ENCODE measurements around the gene SLC8A1. TPM values are rescaled to one million over a fixed set of nuclear protein-coding genes. Genes with fewer than 3 reads are reported as not detected.

The SLC8A1 gene
- total RNA-seq, 1 experiment from 2014 or later = 1.7 TPM

DNA sequence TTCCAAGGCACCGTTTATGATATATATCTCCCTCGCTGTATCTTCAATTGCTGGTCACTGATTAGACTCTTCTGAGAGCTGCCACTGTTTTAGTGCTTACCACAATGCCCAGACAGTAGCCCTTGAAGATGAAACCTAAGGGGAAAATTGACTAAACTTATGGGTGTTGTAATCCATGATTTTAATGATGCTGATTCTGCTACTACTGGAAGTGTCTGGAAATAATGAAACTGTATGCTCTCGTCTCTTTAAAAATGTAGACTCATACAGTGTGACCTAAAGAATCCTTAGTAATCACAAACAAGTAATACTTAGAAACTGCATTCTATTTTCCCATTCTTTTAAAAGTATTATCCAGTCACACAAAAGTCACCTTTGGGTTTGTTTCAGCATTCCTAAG, 5.5 kb upstream of the SLC8A1 start:
- H3K27me3 Mint-ChIP-seq (ENCODE audit: low read depth) = peaks cover 19% of the 10 kb centered on the region
- Histone ChIP-seq H2BK12ac (ENCODE audit: insufficient read length, low read depth, low read length) (no peak overlapping the region), H3K4me2 (ENCODE audit: insufficient read depth, insufficient read length, low read length) (no peak overlapping the region), H3K27me3 (ENCODE audit: insufficient read depth, low read length) (peaks cover 5% of the 10 kb centered on the region; the same call in 1 of the 2 replicates), H3K23me2 (ENCODE audit: insufficient read length, low read depth, low read length, poor library complexity, severe bottlenecking) (no peaks in the 10 kb centered on the region), H2AFZ (ENCODE audit: low read length) (no peak overlapping the region), H4K20me1 (ENCODE audit: control insufficient read depth, insufficient read depth, insufficient read length) (no peaks in the 10 kb centered on the region), H3T11ph (ENCODE audit: low read length) (no peak overlapping the region), H3K27ac (ENCODE audit: insufficient read length, low read depth, low read length) (no peak overlapping the region), H2BK20ac (ENCODE audit: low read depth, low read length, poor library complexity, severe bottlenecking) (no peak overlapping the region), H3K9me3 (ENCODE audit: control insufficient read depth, low read depth, low read length) (no peaks in the 10 kb centered on the region), H3K79me1 (ENCODE audit: insufficient read depth, low read depth, low read length, poor library complexity, severe bottlenecking) (no peaks in the 10 kb centered on the region), H3K23ac (ENCODE audit: insufficient read length, low read depth, low read length) (no peak overlapping the region), H2BK120ac (ENCODE audit: low read depth, low read length, poor library complexity, severe bottlenecking) (no peak overlapping the region), H4K5ac (ENCODE audit: insufficient read length, low read depth, low read length) (no peak overlapping the region), H3K14ac (ENCODE audit: insufficient read depth, low read length) (no peak overlapping the region), H3K9ac (ENCODE audit: extremely low read depth, insufficient read length, low read length) (no peak overlapping the region), H3K56ac (ENCODE audit: insufficient read length, low read depth, low read length) (no peak overlapping the region), H3K18ac (ENCODE audit: insufficient read length, low read depth, low read length) (no peak overlapping the region), H2BK5ac (ENCODE audit: insufficient read length, low read length) (no peak overlapping the region), H3K4ac (ENCODE audit: low read depth, low read length) (no peak overlapping the region), H2BK15ac (ENCODE audit: low read depth, low read length) (no peak overlapping the region), H2AK5ac (ENCODE audit: insufficient read length, low read length) (no peak overlapping the region), H3K79me2 (ENCODE audit: insufficient read depth, low read length) (no peaks in the 10 kb centered on the region; the same call in 1 of the 2 replicates), H3K4me1 (ENCODE audit: insufficient read depth, low read length) (peaks cover 4% of the 10 kb centered on the region), H4K91ac (ENCODE audit: insufficient read length, low read depth, low read length) (no peak overlapping the region), H4K8ac (replicated peaks; ENCODE audit: insufficient read length, low read depth, low read length) (no peak overlapping the region)
- H3K4me3 Mint-ChIP-seq = no peak overlapping the region
- no peak for DNase-seq
- no CpG with 5 or more reads among the region's 3 CpGs for WGBS (ENCODE audit: extremely low coverage, insufficient read length, low lambda C conversion rate)
- TF ChIP-seq, protein P1, sequence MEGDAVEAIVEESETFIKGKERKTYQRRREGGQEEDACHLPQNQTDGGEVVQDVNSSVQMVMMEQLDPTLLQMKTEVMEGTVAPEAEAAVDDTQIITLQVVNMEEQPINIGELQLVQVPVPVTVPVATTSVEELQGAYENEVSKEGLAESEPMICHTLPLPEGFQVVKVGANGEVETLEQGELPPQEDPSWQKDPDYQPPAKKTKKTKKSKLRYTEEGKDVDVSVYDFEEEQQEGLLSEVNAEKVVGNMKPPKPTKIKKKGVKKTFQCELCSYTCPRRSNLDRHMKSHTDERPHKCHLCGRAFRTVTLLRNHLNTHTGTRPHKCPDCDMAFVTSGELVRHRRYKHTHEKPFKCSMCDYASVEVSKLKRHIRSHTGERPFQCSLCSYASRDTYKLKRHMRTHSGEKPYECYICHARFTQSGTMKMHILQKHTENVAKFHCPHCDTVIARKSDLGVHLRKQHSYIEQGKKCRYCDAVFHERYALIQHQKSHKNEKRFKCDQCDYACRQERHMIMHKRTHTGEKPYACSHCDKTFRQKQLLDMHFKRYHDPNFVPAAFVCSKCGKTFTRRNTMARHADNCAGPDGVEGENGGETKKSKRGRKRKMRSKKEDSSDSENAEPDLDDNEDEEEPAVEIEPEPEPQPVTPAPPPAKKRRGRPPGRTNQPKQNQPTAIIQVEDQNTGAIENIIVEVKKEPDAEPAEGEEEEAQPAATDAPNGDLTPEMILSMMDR (conservative IDR thresholded peaks at IDR 0.05) = no peak
- H3K9me3 Mint-ChIP-seq = no peaks in the 10 kb centered on the region
- H3K36me3 Mint-ChIP-seq (ENCODE audit: insufficient read depth in 1 of 3, low read depth in 3 of 3) = no peaks in the 10 kb centered on the region
- no peak overlapping the region for H3K27ac Mint-ChIP-seq
- H3K4me1 Mint-ChIP-seq = peaks cover 13 to 17% of the 10 kb centered on the region in 2 experiments

Measured in H9 (cell line).